Right atrium auricular region (tissue), 2 donors: ENCODE results near the gene ZNF804A. TPM values are rescaled to one million over a fixed set of nuclear protein-coding genes. Genes with fewer than 3 reads are reported as not detected.
"Not testable (repeated sequence)": the region's sequence is repeated elsewhere in the genome, so short reads cannot be mapped to it uniquely, and the experiment has no call there.

Source experiments
- DNase-seq: peaks from one replicate; pipeline ENCODE4 v3.0.0-alpha.2; 2019; ENCODE audit warnings: low spot score
- H3K27ac ChIP-seq, 2 donors: fragments of 200-600 bp; sonication (generic); 1 replicate in 1 of 2; 2 replicates in 1 of 2; pipeline ENCODE4 v1.5.1; 2016 to 2019
- H3K27me3 ChIP-seq, 2 donors: fragments of 200-600 bp; sonication (generic); one replicate each; pipeline versions ENCODE4 v1.5.1 to v1.6.0; 2017 to 2019
- H3K36me3 ChIP-seq: fragments of 200-600 bp; sonication (generic); one replicate; pipeline ENCODE4 v1.5.1; 2016
- H3K4me1 ChIP-seq, 2 donors: fragments of 200-600 bp; sonication (generic); one replicate each; pipeline versions ENCODE4 v1.5.1 to v1.6.0; 2017 to 2019
- H3K4me3 ChIP-seq, 2 donors: fragments of 200-600 bp; sonication (generic); 1 replicate in 1 of 2; 2 replicates in 1 of 2; pipeline ENCODE4 v1.5.1; 2017 to 2019; ENCODE audit warnings: mild to moderate bottlenecking in 1 of 2, moderate library complexity in 1 of 2
- H3K9me3 ChIP-seq, 2 donors: fragments of 200-600 bp; sonication (generic); one replicate each; pipeline ENCODE4 v1.5.1; 2019
- CTCF ChIP-seq, 2 donors: fragments of 200-600 bp; sonication (generic); IDR thresholded peaks; one replicate each; pipeline ENCODE4 v1.5.1; 2019; ENCODE audit warnings: antibody characterized with exemption in 2 of 2
- total RNA-seq, 2 donors: library from RNA; depleted of rRNA; stranded (reverse); fragments of >200 nt; gene quantifications; one replicate each; pipeline ENCODE4 v1.1.0, GENCODE V29; 2016

ZNF804A gene
- total RNA-seq, 2 donors from 2014 or later = not detected

GRCh38 chr2:184860744-184861143 lies 262.4 kb downstream of the ZNF804A start:
- DNase-seq = no peak
- H3K9me3 ChIP-seq = peaks cover 2 to 35% of the 10 kb centered on the region in 2 donors

GRCh38 chr2:184875212-184875611 lies 276.9 kb downstream of the ZNF804A start:
- H3K4me1 ChIP-seq = no peaks in the 10 kb centered on the region
- TF ChIP-seq CTCF (IDR thresholded peaks at IDR 0.05) = no peak
- DNase-seq = no peak
- H3K27me3 ChIP-seq = no peaks in the 10 kb centered on the region
- H3K36me3 ChIP-seq = no peaks in the 10 kb centered on the region
- H3K27ac ChIP-seq = no peak overlapping the region
- no peaks in the 10 kb centered on the region for H3K9me3 ChIP-seq
- H3K4me3 ChIP-seq = no peak overlapping the region

More at GRCh38 chr2:184860744-184861143, 262.4 kb downstream of the ZNF804A start:
- Histone ChIP-seq H3K4me3 (no peak overlapping the region), H3K27me3 (no peaks in the 10 kb centered on the region), H3K27ac (no peak overlapping the region), H3K36me3 (no peaks in the 10 kb centered on the region), H3K4me1 (no peaks in the 10 kb centered on the region)
- TF ChIP-seq CTCF (IDR thresholded peaks at IDR 0.05) = no peak

GRCh38 chr2:184875911-184876310 lies 277.6 kb downstream of the ZNF804A start:
- Histone ChIP-seq H3K27ac (no peak overlapping the region), H3K4me3 (no peak overlapping the region), H3K27me3 (no peaks in the 10 kb centered on the region), H3K36me3 (no peaks in the 10 kb centered on the region), H3K9me3 (no peaks in the 10 kb centered on the region), H3K4me1 (no peaks in the 10 kb centered on the region)
- TF ChIP-seq CTCF (IDR thresholded peaks at IDR 0.05) = no peak
- DNase-seq = no peak

- DNase-seq = no peak
- no peak for TF ChIP-seq CTCF (IDR thresholded peaks at IDR 0.05)
- Histone ChIP-seq H3K27ac (no peak overlapping the region), H3K4me3 (no peak overlapping the region), H3K9me3 (peaks cover 0 to 7% of the 10 kb centered on the region in 2 donors), H3K27me3 (no peaks in the 10 kb centered on the region), H3K4me1 (no peaks in the 10 kb centered on the region), H3K36me3 (no peaks in the 10 kb centered on the region)
These were observed 279.6 kb downstream of the ZNF804A start for GRCh38 chr2:184877909-184878308.

GRCh38 chr2:184879671-184880070 lies 281.3 kb downstream of the ZNF804A start:
- no peak overlapping the region for H3K27ac ChIP-seq
- H3K4me3 ChIP-seq = no peak overlapping the region
- peaks cover 0 to 7% of the 10 kb centered on the region in 2 donors for H3K9me3 ChIP-seq
- no peaks in the 10 kb centered on the region for H3K4me1 ChIP-seq
- no peaks in the 10 kb centered on the region for H3K27me3 ChIP-seq
- no peak for TF ChIP-seq CTCF (IDR thresholded peaks at IDR 0.05)
- H3K36me3 ChIP-seq = no peaks in the 10 kb centered on the region
- DNase-seq = no peak

GRCh38 chr2:184886585-184886984 lies 288.3 kb downstream of the ZNF804A start:
- H3K27ac ChIP-seq, H3K4me1 ChIP-seq, H3K36me3 ChIP-seq, DNase-seq, H3K4me3 ChIP-seq, H3K9me3 ChIP-seq, H3K27me3 ChIP-seq: not testable (repeated sequence)
